Measurements from ENCODE around the gene DCK. TPM values are rescaled to one million over a fixed set of nuclear protein-coding genes. Genes with fewer than 3 reads are reported as not detected.
"Not testable (repeated sequence)": the region's sequence is repeated elsewhere in the genome, so short reads cannot be mapped to it uniquely, and the experiment has no call there.

The DCK gene
- total RNA-seq, 1 donor from 2014 or later: 10.3 TPM

- not testable (repeated sequence) for DNase-seq (ENCODE audit: low spot score)
These were observed 7.9 kb downstream of the DCK start for GRCh38 chr4:71001363-71001762.

GRCh38 chr4:71004281-71004851, 10.9 kb downstream of the DCK start:
- DNase-seq (ENCODE audit: low spot score): no peak

- DNase-seq (ENCODE audit: low spot score): not testable (repeated sequence)
These were observed 11.6 kb downstream of the DCK start for GRCh38 chr4:71005025-71005424.

- no peak for DNase-seq (ENCODE audit: low spot score)
These were observed 12.9 kb downstream of the DCK start for GRCh38 chr4:71006203-71006907.

GRCh38 chr4:71008196-71008595, 14.7 kb downstream of the DCK start:
- no peak for DNase-seq (ENCODE audit: low spot score)

GRCh38 chr4:71009086-71009485, 15.6 kb downstream of the DCK start:
- no peak for DNase-seq (ENCODE audit: low spot score)

GRCh38 chr4:71009890-71010588, 16.6 kb downstream of the DCK start:
- no peak for DNase-seq (ENCODE audit: low spot score)

- no peak for DNase-seq (ENCODE audit: low spot score)
These were observed 18.0 kb downstream of the DCK start for GRCh38 chr4:71011451-71011850.

- not testable (repeated sequence) for DNase-seq (ENCODE audit: low spot score)
These were observed 23.9 kb downstream of the DCK start for GRCh38 chr4:71017391-71017790.

GRCh38 chr4:71020611-71021010, 27.2 kb downstream of the DCK start:
- no peak for DNase-seq (ENCODE audit: low spot score)

GRCh38 chr4:71025654-71026053, 32.2 kb downstream of the DCK start:
- DNase-seq (ENCODE audit: low spot score): no peak

- DNase-seq (ENCODE audit: low spot score): no peak
These were observed 32.6 kb downstream of the DCK start for GRCh38 chr4:71026086-71026485.

- no peak for DNase-seq (ENCODE audit: low spot score)
These were observed 34.2 kb downstream of the DCK start for GRCh38 chr4:71027611-71028010.

- no peak for DNase-seq (ENCODE audit: low spot score)
These were observed 36.1 kb downstream of the DCK start for GRCh38 chr4:71029504-71029903.

GRCh38 chr4:71032106-71032505, 38.7 kb downstream of the DCK start:
- DNase-seq (ENCODE audit: low spot score): not testable (repeated sequence)

- no peak for DNase-seq (ENCODE audit: low spot score)
These were observed 51.8 kb downstream of the DCK start for GRCh38 chr4:71045256-71045655.

GRCh38 chr4:71049395-71049794, 55.9 kb downstream of the DCK start:
- DNase-seq (ENCODE audit: low spot score): no peak

GRCh38 chr4:71050809-71051208, 57.4 kb downstream of the DCK start:
- no peak for DNase-seq (ENCODE audit: low spot score)

GRCh38 chr4:71052034-71052433, 58.6 kb downstream of the DCK start:
- no peak for DNase-seq (ENCODE audit: low spot score)

GRCh38 chr4:71052716-71053115, 59.3 kb downstream of the DCK start:
- no peak for DNase-seq (ENCODE audit: low spot score)

- DNase-seq (ENCODE audit: low spot score): not testable (repeated sequence)
These were observed 60.2 kb downstream of the DCK start for GRCh38 chr4:71053613-71054012.

GRCh38 chr4:71059573-71059972, 66.1 kb downstream of the DCK start:
- DNase-seq (ENCODE audit: low spot score): not testable (repeated sequence)

- no peak for DNase-seq (ENCODE audit: low spot score)
These were observed 69.0 kb downstream of the DCK start for GRCh38 chr4:71062436-71062835.
